Endothelial cell of umbilical vein (primary cell): ENCODE results near the gene SNAI3. TPM values are rescaled to one million over a fixed set of nuclear protein-coding genes. Genes with fewer than 3 reads are reported as not detected.

Source experiments
- BruUV-seq: library from RNA; stranded (reverse); fragments of 400-500 nt; replicated peaks from 2 replicates; lab custom pipeline; 2021; lab: Mats Ljungman, UMichigan
- CTCF ChIA-PET: fragments of 300-600, 350-600 bp; sonication (Branson Sonifier 250); formaldehyde crosslinking; loops from one replicate; lab custom pipeline; 2021; ENCODE audit warnings: antibody characterized with exemption, inconsistent platforms; lab: Charles Lee
- POLR2A ChIA-PET: fragments of 300-600, 350-600 bp; sonication (Branson Sonifier 250); formaldehyde crosslinking; loops from one replicate; lab custom pipeline; 2021; ENCODE audit warnings: antibody characterized with exemption, inconsistent platforms; lab: Charles Lee
- DNase-seq: peaks from one replicate; pipeline ENCODE4 v3.0.0-alpha.2; 2011; ENCODE audit warnings: low read depth, low spot score
- FAIRE-seq: peaks from 2 replicates; lab custom pipeline; 2011; peaks lifted over from hg19 to GRCh38; lab: Jason Lieb, UNC
- H2AFZ ChIP-seq: 2 replicates; pipeline ENCODE4 v1.6.0; 2012; ENCODE audit warnings: low read depth, low read length, control low read depth, inconsistent platforms
- H3K27ac ChIP-seq: 2 replicates; pipeline ENCODE4 v1.5.1; 2011; ENCODE audit warnings: low read depth, mild to moderate bottlenecking, control low read depth, low read length, moderate library complexity; ENCODE audit not compliant: insufficient read depth
- H3K27me3 ChIP-seq, 2 experiments: 2 replicates each; pipeline versions ENCODE4 v1.6.0 to v1.6.1; 2011; ENCODE audit warnings: low read length in 2 of 2, mixed read lengths in 1 of 2; ENCODE audit not compliant: control insufficient read depth in 2 of 2, insufficient read depth in 2 of 2
- H3K36me3 ChIP-seq, 2 experiments: 2 replicates in 1 of 2; 3 replicates in 1 of 2; pipeline ENCODE4 v1.5.1; 2011; ENCODE audit warnings: low read length in 2 of 2, mild to moderate bottlenecking in 1 of 2, moderate library complexity in 1 of 2; ENCODE audit not compliant: control insufficient read depth in 2 of 2, insufficient read depth in 2 of 2; ENCODE audit errors: extremely low read depth in 1 of 2
- H3K4me1 ChIP-seq: 3 replicates; pipeline ENCODE4 v1.5.1; 2011; ENCODE audit warnings: mild to moderate bottlenecking, low read length; ENCODE audit not compliant: control insufficient read depth, insufficient read depth; ENCODE audit errors: extremely low read depth
- H3K4me2 ChIP-seq: 2 replicates; pipeline ENCODE4 v1.6.1; 2011; ENCODE audit warnings: low read length, control low read depth, mixed read lengths; ENCODE audit not compliant: insufficient read depth
- H3K4me3 ChIP-seq, 3 experiments: fragments of 200-600 bp in 1 of 3; sonication (generic), shearing (Covaris generic) in 1 of 3; replicated peaks in 1 of 3; 2 replicates each; pipeline ENCODE4 v1.5.1; 2011 to 2016; ENCODE audit warnings: control low read depth in 3 of 3, low read length in 3 of 3, mild to moderate bottlenecking in 2 of 3, inconsistent platforms in 1 of 3, low read depth in 1 of 3, moderate library complexity in 1 of 3; ENCODE audit not compliant: insufficient read depth in 1 of 3
- H3K79me2 ChIP-seq: 2 replicates; pipeline ENCODE4 v1.6.0; 2012; ENCODE audit warnings: low read length, inconsistent platforms; ENCODE audit not compliant: control insufficient read depth, insufficient read depth
- H3K9ac ChIP-seq: replicated peaks from 2 replicates; pipeline ENCODE3; 2011; ENCODE audit warnings: low read length, control low read depth; ENCODE audit not compliant: insufficient read depth; ENCODE audit errors: extremely low read depth
- H3K9me1 ChIP-seq: replicated peaks from 3 replicates; pipeline ENCODE4 v1.6.0; 2011; ENCODE audit warnings: mild to moderate bottlenecking, low read length; ENCODE audit not compliant: control insufficient read depth, insufficient read depth; ENCODE audit errors: extremely low read depth
- H3K9me3 ChIP-seq: replicated peaks from 2 replicates; pipeline ENCODE4 v1.5.1; 2012; ENCODE audit warnings: low read length, inconsistent platforms; ENCODE audit not compliant: control insufficient read depth, insufficient read depth
- H4K20me1 ChIP-seq: replicated peaks from 2 replicates; pipeline ENCODE3; 2011; ENCODE audit warnings: mild to moderate bottlenecking, low read length; ENCODE audit not compliant: control insufficient read depth, insufficient read depth; ENCODE audit errors: extremely low read depth
- EZH2 ChIP-seq: IDR thresholded peaks from 2 replicates; pipeline ENCODE4 v1.6.1; 2012; ENCODE audit warnings: borderline replicate concordance, low read depth, mild to moderate bottlenecking, moderate library complexity, low read length, inconsistent platforms; ENCODE audit not compliant: severe bottlenecking
- FOS ChIP-seq: IDR thresholded peaks from 2 replicates; pipeline ENCODE4 v1.6.1; 2011; ENCODE audit warnings: mild to moderate bottlenecking, low read length, moderate library complexity, borderline replicate concordance; ENCODE audit not compliant: insufficient read depth
- GATA2 ChIP-seq: IDR thresholded peaks from 2 replicates; pipeline ENCODE4 v1.7.0; 2011; ENCODE audit warnings: low read depth, mild to moderate bottlenecking, moderate library complexity, mixed read lengths, low read length; ENCODE audit not compliant: insufficient read length, insufficient read depth
- JUN ChIP-seq: IDR thresholded peaks from 2 replicates; pipeline ENCODE4 v1.6.1; 2011; ENCODE audit warnings: borderline replicate concordance, low read depth; ENCODE audit not compliant: insufficient read length, insufficient read depth
- MYC ChIP-seq: IDR thresholded peaks from one replicate; pipeline ENCODE4 v1.6.1; 2011; ENCODE audit warnings: mild to moderate bottlenecking, low read depth, low read length
- POLR2A ChIP-seq: IDR thresholded peaks from 2 replicates; pipeline ENCODE4 v1.6.1; 2012; ENCODE audit warnings: low read depth, mild to moderate bottlenecking, control low read depth, low read length
- POLR2AphosphoS5 ChIP-seq: IDR thresholded peaks from 2 replicates; pipeline ENCODE4 v1.6.1; 2012; ENCODE audit warnings: low read depth, mild to moderate bottlenecking, control low read depth, low read length, moderate library complexity; ENCODE audit not compliant: insufficient read depth
- dilution Hi-C: fragments of 300-500 bp; cut with MboI; formaldehyde crosslinking; loops from one replicate; pipeline ENCODE4 v1.15.0; 2019; ENCODE audit warnings: low sequenced_read_pairs; ENCODE audit not compliant: extremely low pct_ligation_motif_present
- intact Hi-C: fragments of 100-400 bp; cut with micrococcal nuclease; formaldehyde crosslinking; loops from one replicate; pipeline ENCODE4 v1.10.0; 2022
- polyA plus RNA-seq, 4 experiments: library from polyadenylated mRNA; depleted of rRNA in 3 of 4; stranded (reverse) in 3 of 4; unstranded in 1 of 4; fragments of >200 nt; gene quantifications; 2 replicates each; pipeline versions ENCODE4 v1.2.1 to v1.2.3, GENCODE V29; 2011 to 2012; ENCODE audit warnings: missing spikeins in 1 of 4
- total RNA-seq: library from RNA; stranded (reverse); gene quantifications from 2 replicates; pipeline ENCODE4 v1.2.3, GENCODE V29; 2021
- TF ChIP-seq, protein P1 (sequence below), 2 donors: IDR thresholded peaks; 1 replicate in 1 of 2; 2 replicates in 1 of 2; pipeline ENCODE4 v1.5.1; 2011; ENCODE audit warnings: low read length in 2 of 2, mild to moderate bottlenecking in 2 of 2, moderate library complexity in 2 of 2, control low read depth in 1 of 2, inconsistent platforms in 1 of 2, low read depth in 1 of 2; ENCODE audit not compliant: insufficient read depth in 1 of 2; ENCODE audit errors: extremely low read depth in 1 of 2
- TF ChIP-seq, protein P2 (sequence below): IDR thresholded peaks from 2 replicates; pipeline ENCODE4 v1.6.1; 2011; ENCODE audit not compliant: insufficient read depth, insufficient read length

Gene SNAI3
- total and polyA plus RNA-seq, 2 donors (not counting 3 experiments of a cell fraction or from before 2014, with no cell fraction given): 0.30 to 0.31 TPM

DNA sequence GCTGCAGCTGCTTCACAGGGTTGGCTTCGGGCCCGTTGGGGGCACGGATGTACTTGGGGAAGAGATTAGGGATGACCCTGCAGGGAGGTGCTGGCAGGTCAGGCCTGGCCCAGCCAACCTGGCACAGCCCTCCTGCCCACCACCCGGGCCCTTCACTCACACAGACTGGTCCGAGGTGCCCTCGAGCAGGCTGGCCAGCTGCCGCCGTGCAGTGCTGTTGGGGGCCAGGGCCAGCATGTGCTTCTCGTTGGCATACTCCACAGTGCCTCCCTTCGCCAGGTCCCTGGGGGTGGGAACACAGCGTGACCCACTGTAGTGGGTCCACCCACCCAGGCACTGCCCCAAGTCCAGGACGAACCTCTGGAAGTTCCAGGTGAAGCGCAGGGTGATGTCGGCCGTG lies 29.9 kb upstream of the SNAI3 start:
- BruUV-seq: no TSS peak
- dilution Hi-C loops: no loop called here
- FAIRE-seq (no peak), DNase-seq (no peak)
- Histone ChIP-seq H3K9me1 (no peaks in the 10 kb centered on the region), H3K9me3 (no peaks in the 10 kb centered on the region), H3K4me2 (no peak overlapping the region), H2AFZ (no peak overlapping the region), H3K27me3 (no peaks in the 10 kb centered on the region), H3K9ac (no peak overlapping the region), H3K79me2 (peaks cover 2% of the 10 kb centered on the region), H4K20me1 (no peaks in the 10 kb centered on the region), H3K4me3 (no peak overlapping the region), H3K4me1 (no peaks in the 10 kb centered on the region), H3K27ac (no peak overlapping the region), H3K36me3 (peaks cover 22 to 65% of the 10 kb centered on the region in 2 experiments)
- POLR2A ChIA-PET: no interaction called here
- CTCF ChIA-PET: interaction anchor here (2.2 kb wide), 1 partner anchor 21 kb away, joined by 9 read pairs; no protein-coding TSS in a partner anchor
- intact Hi-C loops: no loop called here
- TF ChIP-seq JUN (no peak), POLR2AphosphoS5 (no peak), MYC (no peak), POLR2A (no peak), EZH2 (no peak), GATA2 (no peak), FOS (no peak)
- TF ChIP-seq, protein P1, sequence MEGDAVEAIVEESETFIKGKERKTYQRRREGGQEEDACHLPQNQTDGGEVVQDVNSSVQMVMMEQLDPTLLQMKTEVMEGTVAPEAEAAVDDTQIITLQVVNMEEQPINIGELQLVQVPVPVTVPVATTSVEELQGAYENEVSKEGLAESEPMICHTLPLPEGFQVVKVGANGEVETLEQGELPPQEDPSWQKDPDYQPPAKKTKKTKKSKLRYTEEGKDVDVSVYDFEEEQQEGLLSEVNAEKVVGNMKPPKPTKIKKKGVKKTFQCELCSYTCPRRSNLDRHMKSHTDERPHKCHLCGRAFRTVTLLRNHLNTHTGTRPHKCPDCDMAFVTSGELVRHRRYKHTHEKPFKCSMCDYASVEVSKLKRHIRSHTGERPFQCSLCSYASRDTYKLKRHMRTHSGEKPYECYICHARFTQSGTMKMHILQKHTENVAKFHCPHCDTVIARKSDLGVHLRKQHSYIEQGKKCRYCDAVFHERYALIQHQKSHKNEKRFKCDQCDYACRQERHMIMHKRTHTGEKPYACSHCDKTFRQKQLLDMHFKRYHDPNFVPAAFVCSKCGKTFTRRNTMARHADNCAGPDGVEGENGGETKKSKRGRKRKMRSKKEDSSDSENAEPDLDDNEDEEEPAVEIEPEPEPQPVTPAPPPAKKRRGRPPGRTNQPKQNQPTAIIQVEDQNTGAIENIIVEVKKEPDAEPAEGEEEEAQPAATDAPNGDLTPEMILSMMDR (IDR thresholded peaks at IDR 0.05; ENCODE audit: extremely low read depth in 1 of 2, insufficient read depth in 1 of 2, low read depth in 1 of 2, low read length in 2 of 2): no peak
- TF ChIP-seq, protein P2, sequence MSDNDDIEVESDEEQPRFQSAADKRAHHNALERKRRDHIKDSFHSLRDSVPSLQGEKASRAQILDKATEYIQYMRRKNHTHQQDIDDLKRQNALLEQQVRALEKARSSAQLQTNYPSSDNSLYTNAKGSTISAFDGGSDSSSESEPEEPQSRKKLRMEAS: no peak
